SK-MEL-5 (cell line): Measurements from ENCODE around the gene PSAP. TPM values are rescaled to one million over a fixed set of nuclear protein-coding genes. Genes with fewer than 3 reads are reported as not detected.
A peak's percentile ranks its signal among the peaks of the same experiment; 100 is the strongest.

ENCODE experiments used
- DNase-seq: peaks from one replicate; pipeline ENCODE4 v3.0.0-alpha.2; 2016; ENCODE audit warnings: low read depth, low spot score
- in situ Hi-C: cut with HindIII; loops from 2 replicates; pipeline ENCODE4 v1.10.0; 2016; ENCODE audit warnings: low sequenced_read_pairs, high pct_unique_total_duplicates, low pct_unique_long_range_greater_than_20kb
- total RNA-seq: library from RNA; depleted of rRNA; stranded (reverse); fragments of >200 nt; shearing (Covaris generic); gene quantifications from 2 replicates; pipeline ENCODE4 v1.2.3, GENCODE V29; 2014

Gene PSAP
- total RNA-seq, 1 experiment from 2014 or later: 1,457 TPM

DNA sequence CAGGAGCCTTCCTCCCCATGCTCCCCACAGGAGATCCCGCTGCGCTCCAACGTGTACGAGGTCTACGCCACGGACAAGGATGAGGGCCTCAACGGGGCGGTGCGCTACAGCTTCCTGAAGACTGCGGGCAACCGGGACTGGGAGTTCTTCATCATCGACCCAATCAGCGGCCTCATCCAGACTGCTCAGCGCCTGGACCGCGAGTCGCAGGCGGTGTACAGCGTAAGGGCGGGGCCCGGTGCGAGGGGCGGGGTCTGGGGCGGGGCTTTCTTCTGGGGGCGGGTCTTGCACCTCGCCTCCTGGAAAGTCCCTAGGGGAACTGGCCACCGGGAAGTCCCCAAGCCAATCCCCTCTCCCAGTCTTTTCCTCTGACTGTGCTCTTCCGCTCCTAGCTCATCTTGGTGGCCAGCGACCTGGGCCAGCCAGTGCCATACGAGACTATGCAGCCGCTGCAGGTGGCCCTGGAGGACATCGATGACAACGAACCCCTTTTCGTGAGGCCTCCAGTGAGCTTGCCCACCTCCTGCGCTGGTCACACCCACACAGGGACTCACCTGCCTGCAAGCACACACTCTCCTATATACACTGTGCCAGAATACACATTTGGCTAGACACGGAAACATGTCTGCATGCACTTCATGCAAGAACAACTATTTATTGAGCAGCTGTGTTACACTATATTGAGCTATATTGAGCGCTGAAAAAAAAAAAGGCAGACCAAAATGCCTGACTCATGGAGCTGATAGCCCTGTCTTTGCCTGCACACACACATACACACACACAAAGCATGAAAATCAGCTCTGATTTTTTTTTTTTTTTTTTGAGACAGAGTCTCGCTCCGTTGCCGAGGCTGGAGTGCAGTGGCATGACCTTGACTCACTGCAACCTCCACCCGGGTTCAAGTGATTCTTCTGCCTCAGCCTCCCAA lies 45.0 kb downstream of the PSAP start:
- in situ Hi-C loops: no loop called here
- peak; percentile 34 for DNase-seq

DNA sequence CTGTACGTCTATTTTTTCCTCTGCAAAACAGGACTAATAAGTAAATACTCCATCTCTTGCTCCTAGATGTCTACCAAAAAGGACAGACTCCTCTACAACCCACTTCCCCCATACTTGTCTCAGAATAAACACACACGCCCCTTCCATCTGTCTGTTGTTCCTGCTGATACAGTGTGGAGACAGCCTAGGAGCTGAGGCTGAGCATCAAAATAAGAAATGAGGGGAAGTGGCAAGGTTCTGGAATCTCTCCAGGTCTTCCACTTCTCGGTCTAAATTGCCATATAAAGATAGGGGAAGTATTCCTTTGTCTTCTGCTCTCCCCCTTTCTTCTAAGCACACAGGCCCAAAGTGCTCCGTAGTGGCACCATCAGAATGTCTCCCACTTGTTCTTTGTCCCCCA lies 47.0 kb downstream of the PSAP start:
- DNase-seq: no peak
- in situ Hi-C loops: no loop called here

DNA sequence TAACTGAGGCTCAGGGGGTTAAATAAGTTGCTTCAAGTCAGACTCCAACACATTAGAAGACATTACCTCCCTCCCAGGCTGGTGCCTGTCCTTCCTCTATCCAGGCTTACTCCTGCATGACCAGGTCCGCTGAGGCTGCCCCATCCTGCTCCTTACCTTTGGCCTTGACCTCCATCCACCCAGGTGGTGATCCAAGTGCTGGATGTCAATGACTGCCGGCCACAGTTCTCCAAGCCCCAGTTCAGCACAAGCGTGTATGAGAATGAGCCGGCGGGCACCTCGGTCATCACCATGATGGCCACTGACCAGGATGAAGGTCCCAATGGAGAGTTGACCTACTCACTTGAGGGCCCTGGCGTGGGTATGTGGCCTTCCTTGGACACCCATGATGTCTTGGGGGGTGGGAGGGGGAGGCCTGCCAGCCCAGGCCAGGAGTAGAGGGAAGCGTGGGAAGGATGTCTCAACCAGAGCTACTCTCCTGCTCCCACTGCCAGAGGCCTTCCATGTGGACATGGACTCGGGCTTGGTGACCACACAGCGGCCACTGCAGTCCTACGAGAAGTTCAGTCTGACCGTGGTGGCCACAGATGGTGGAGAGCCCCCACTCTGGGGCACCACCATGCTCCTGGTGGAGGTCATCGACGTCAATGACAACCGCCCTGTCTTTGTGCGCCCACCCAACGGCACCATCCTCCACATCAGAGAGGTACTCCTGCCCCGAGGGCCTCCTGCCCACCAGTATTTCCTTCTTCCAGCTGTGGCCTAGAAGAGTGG lies 48.1 kb downstream of the PSAP start:
- no peak for DNase-seq
- in situ Hi-C loops: no loop called here

DNA sequence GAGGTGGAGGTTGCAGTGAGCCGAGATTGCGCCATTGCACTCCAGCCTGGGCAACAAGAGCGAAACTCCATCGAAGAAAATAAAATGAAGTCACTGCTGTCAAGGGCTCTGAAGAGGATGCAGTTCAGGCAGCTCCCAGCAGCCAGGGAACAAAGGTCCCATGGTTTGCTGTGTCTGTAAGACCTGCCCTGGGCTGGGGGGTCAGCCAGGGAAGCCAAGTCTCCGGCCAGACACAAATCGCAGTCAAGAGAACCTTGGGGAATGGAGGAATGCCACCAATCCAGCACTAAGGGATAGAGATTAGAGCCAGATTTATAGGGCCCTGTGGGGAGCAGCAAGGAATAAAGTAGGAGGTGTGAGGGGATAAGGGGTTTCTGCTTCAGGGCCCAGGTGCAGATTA lies 48.8 kb downstream of the PSAP start:
- DNase-seq: no peak
- in situ Hi-C loops: no loop called here

DNA sequence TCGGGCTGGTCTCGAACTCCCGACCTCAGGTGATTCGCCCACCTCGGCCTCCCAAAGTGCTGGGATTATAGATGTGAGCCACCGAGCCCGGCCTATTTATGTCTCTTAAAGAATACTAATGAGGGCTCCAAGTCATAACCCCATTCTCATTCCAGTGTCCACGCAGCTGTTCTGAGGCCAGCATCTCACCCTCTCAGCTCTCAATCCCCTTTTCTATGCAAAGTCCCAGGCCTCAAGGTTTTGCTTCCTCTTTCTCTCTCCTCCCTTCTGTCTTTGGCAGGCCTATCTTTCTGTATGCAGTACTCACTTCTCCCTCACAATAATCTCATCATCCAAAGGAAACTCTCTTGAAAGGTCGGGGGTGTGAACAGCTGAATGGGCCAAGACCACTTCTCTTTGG lies 49.7 kb downstream of the PSAP start:
- in situ Hi-C loops: no loop called here
- no peak for DNase-seq

DNA sequence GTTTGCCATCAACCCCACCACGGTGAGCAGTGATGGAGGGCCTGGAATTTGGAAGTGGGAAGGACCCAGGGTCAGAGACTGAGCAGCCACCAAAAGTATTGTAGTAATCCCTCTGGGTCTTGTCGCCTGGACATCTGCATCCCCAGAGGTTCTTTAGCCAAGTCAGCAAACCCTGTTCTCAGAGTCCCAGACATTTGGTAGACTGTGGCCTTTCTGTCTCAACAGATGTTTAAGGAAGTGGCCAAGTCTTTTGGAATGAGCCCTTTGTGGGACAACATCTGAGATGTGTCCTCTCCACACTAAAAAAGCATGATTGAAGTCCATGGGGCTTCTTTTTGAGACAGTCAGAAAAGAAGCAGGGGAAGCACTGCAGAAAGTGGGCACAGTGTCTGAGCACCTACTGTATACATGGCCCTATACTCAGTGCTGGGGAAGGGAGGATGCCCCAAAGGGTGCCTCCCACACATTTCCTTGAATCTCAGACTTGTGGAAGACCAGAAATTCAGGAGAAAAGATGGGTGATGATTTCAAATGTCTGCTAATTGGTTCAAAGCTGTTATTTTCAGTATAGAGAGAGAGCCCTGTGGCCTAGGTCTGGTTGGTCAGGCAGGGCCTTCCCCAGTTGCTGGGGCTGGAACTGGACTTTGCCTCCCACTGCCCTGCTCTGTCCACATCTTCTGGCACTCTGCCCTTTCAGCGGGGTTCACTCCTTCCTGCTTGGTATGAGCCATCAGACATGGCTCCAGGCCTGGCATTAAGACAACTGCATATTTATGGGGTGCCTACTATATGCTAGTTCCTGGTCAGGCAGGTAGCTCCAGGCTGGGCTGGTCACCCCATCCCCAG lies 51.2 kb downstream of the PSAP start:
- in situ Hi-C loops: no loop called here
- DNase-seq: no peak

DNA sequence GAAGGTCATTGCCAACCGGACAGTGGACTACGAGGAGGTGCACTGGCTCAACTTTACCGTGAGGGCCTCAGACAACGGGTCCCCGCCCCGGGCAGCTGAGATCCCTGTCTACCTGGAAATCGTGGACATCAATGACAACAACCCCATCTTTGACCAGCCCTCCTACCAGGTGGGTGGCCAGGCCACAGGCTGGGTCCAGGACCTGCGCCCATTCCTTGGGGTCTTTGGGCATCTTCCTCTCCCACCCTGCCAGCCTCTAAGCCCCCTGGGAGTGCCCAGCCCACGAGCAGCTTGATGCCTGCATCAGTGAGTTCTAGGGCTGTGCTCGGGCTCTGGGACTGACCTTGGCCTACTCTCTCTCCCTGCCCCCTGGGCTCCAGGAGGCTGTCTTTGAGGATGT lies 51.9 kb downstream of the PSAP start:
- in situ Hi-C loops: no loop called here

DNA sequence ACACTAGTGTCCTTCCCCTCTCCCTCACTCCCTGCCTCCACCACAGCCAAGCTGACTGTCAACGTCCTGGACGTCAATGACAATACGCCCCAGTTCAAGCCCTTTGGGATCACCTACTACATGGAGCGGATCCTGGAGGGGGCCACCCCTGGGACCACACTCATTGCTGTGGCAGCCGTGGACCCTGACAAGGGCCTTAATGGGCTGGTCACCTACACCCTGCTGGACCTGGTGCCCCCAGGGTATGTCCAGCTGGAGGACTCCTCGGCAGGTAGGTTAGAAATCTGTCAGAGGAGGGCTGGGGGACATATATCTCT lies 52.8 kb downstream of the PSAP start:
- in situ Hi-C loops: no loop called here
- no peak for DNase-seq

More for the DNA sequence above, 51.9 kb downstream of the PSAP start:
- DNase-seq: no peak

DNA sequence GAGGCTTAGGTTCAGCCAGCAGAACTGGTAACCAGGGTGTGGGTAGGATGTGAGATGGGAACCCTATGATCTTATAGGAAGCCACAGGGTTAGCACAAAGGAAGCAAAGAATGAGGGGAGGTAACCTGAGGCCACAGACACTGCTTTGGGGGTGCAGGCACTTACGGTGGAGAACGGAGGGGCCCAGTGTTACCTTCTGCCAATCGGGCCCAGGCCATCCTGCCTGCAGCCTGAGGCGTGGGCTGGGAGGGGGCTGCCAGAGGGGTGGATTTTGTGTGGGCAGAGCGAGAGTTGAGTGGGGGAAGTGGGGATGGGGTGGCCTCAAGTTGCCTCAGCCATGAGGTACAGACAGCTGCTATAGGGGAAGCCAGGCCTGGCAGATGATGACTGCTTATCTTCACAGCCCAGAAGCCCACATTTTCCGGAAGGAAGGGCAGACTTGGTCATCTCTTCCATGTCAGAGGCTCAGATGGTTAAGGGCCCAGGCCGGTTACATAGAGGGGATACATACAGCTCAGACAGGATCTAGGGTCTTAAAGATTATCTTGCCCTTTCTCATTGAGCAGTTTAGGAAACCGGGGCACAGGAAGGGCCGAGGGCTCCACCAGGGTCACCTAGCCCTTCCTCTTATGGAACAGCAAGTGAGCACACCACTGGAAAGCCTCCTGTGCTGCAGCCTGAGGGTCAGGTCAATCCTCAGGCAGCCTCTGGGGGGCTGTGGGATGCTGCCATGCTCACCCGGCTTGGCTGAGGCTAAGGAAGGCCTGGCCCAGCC lies 53.3 kb downstream of the PSAP start:
- in situ Hi-C loops: no loop called here
- no peak for DNase-seq

DNA sequence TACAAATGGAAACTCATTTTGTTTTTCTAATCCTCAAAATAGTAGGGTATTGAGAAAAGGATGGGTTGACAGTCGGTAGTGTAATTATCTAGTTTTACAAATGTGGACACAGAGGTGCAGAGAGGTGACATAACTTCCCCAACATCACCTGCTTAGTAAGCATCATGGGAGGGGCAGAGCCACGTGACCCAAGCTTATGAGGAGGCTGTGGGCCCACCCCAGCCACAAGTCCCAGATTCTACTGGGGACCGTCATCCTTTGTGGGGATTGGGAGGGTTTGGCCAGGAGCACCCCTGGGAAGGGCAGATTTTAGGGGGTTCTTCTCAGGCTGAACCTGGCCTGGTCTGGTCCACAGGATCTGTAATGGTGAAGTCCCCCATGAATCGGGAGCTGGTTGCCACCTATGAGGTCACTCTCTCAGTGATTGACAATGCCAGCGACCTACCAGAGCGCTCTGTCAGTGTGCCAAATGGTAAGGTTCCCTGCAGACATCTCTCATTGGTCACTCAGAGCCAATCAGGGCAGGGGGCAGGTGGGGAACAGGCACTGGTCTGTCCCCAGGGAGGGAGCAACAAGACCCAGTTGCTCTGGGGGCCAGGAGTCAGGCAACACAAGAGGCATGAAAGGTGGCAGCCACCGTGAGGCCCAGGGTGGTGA lies 54.2 kb downstream of the PSAP start:
- in situ Hi-C loops: no loop called here
- DNase-seq: no peak

DNA sequence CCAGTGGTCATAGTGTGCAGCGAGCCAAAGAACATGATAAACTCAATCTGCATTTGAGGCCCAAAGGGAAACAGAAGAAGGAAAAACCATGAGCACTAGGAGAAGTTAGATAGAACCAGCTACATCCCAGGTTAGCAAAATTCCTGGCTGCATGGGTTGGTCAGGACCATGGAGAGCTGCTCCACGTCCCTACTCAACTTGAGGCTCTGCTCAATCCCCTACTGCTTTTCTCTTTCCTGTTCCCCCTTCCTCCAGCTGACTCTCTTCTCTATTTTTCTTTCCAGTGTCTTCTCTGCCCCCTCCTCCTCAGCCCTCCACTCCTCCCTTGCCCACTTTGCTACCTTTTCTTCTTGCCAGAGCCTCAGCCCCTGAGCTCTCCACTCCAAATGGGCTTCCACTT lies 55.8 kb downstream of the PSAP start:
- no peak for DNase-seq
- in situ Hi-C loops: no loop called here

DNA sequence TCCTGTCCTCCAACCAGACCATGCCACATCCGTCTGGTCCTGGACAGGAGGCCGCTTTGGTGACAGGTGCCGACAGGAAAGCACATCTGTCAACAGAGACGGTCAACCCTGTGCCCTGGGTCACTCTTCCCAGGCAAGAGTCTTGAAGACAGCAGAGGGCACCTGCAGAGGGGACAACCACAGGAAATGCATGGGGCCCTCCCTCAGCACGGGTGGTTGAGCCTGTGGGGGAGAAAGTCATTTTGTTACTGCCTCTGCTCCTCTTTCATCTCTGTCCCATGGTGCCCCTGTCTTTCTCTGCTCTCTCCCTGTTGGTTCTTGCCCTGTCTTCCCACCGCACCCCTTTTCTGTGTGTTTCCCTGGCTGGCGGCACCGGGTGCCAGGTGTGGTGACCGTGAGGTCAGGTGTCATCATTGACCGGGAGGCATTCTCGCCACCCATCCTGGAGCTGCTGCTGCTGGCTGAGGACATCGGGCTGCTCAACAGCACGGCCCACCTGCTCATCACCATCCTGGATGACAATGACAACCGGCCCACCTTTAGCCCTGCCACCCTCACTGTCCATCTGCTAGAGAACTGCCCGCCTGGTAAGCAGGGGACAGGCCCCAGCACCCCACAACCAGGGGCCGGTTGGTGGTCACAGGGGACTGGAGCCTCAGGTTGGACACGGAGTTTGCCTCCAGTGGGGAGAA lies 60.2 kb downstream of the PSAP start:
- no peak for DNase-seq
- in situ Hi-C loops: no loop called here

DNA sequence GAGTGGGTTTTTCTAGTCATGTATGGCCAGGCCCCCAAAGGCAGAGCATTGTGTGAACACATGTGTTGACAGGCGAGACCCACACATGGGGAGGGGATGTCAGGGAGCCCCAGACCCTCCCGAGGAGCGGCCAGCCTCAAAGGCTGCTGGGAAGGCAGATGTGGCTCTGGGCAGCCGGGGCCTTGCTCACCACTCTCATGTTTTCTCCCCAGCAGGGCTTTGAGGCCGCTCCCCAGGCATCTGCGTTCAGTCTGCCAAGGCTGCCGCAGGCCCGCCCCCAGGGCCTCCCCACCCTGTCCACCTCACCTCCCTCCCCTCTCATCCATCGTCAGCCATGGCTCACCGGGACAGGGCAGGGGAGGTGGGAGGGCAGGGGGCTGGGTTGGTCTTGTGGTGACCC lies 61.2 kb downstream of the PSAP start:
- in situ Hi-C loops: no loop called here
- DNase-seq: no peak

DNA sequence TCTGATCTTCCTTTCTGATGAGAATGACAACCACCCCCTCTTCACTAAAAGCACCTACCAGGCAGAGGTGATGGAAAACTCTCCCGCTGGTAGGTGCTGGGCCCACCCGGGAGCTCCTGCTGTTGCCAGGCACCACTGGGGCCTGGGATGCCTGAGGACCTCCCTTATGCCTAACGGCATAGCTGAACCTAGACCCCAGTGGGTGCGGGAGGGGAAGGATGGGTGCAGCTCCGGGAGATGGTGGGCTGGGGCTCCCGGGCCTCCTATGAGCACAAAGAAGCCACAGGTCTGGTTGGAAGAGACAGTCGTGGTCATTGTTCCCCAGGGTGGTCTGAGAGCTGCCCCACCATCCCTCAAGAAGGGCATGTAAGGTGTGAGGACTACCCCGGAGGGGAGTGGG lies 62.1 kb downstream of the PSAP start:
- DNase-seq: no peak
- in situ Hi-C loops: no loop called here

DNA sequence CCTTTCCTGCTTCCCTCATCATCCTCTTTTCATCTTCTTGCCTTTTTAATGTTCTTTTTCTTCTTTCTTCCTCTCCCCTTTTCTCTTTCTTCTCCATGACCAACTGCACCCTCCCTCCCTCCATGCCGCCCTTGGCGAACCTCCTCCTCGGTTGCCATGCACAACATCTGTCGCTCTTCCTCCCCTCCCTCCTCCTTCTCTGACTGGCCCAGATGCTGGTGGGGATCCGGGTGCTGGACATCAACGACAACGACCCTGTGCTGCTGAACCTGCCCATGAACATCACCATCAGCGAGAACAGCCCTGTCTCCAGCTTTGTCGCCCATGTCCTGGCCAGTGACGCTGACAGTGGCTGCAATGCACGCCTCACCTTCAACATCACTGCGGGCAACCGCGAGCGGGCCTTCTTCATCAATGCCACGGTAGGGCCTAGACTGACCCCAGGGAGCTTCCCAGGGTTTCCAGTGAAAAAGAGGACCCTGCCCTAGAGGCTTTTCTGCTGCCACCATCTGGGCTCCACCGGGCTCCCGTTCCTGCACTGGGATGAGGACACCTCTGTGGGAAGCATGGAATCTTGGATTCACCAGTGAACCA lies 66.3 kb downstream of the PSAP start:
- in situ Hi-C loops: no loop called here
- no peak for DNase-seq
